Activated T-helper 2 cell treated with anti-CD3 and anti-CD28 coated beads, Interferon-gamma antibody, Interleukin-2, Interleukin-4, amounts not matched to agents 10 μg/mL and 5 μg/mL and 100 μg/mL, durations not matched to agents 14 hours and 24 hours and 36 hours (primary cell): ENCODE results near the gene RNF13. TPM values are rescaled to one million over a fixed set of nuclear protein-coding genes. Genes with fewer than 3 reads are reported as not detected.

ENCODE experiments used
- DNase-seq: peaks from one replicate; pipeline ENCODE4 v3.0.0; 2021; ENCODE audit warnings: low spot score
- H3K27ac Mint-ChIP-seq: one replicate; pipeline ENCODE4 v1.8.0; 2021; ENCODE audit warnings: mixed read lengths
- H3K27me3 Mint-ChIP-seq: one replicate; pipeline ENCODE4 v1.8.0; 2021; ENCODE audit warnings: low read depth, mixed read lengths
- H3K36me3 Mint-ChIP-seq: one replicate; pipeline ENCODE4 v1.8.0; 2021; ENCODE audit warnings: low read depth, mixed read lengths
- H3K4me1 Mint-ChIP-seq: one replicate; pipeline ENCODE4 v1.8.0; 2021; ENCODE audit warnings: low read depth, mixed read lengths
- H3K4me3 Mint-ChIP-seq: one replicate; pipeline ENCODE4 v1.8.0; 2021; ENCODE audit warnings: low read depth, mild to moderate bottlenecking, moderate library complexity, mixed read lengths
- H3K9me3 Mint-ChIP-seq: one replicate; pipeline ENCODE4 v1.8.0; 2021; ENCODE audit warnings: mixed read lengths
- intact Hi-C: fragments of 100-400 bp; cut with micrococcal nuclease; formaldehyde crosslinking; loops from one replicate; pipeline ENCODE4 v1.15.1; 2023
- total RNA-seq: library from RNA; stranded (reverse); gene quantifications from 2 replicates; pipeline ENCODE4 v1.2.3, GENCODE V29; 2022

Gene RNF13
- total RNA-seq, 1 donor from 2014 or later, result 33.5 TPM

DNA sequence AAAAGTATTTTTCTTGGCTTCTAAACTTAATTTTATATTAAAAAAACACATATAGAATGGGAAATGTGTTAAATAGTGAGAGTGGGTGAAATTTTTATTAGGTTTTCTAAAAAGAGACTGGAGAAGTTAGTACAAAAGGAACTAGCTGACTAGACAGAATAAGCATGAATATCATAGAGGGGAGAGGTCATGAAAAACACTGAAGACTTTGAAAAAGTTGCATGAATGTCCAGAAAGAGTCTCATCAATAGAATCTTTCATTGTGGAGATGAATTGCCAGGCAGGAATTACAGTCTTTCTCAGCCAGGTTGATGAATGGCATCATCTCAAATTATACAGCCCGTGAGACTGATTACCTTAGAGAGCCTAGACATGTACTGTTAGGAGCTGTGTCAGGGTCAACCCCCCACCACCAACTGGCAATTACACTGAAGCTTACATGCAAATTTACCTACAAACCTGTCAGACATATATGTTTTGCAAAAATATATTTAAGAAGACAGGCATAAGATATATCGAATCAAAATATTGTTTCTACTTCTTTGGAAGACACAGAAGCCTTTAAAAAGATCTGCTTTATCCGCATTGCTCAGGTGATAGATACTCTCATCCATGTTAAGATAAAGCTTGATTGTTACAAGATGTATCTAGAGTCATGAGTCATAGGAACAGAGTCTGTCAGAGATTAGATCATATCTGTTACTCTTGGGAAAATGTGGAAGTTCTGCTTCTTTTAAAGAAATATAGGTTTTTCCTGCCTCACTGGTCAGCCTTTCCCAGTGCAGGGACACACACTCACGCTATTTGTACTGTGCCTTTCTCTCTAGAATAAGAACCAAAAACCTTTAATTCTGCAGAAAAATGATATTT lies 192.5 kb downstream of the RNF13 start:
- Mint-ChIP-seq H3K27me3 (no peaks in the 10 kb centered on the region), H3K36me3 (no peaks in the 10 kb centered on the region), H3K4me1 (no peaks in the 10 kb centered on the region), H3K4me3 (no peak overlapping the region), H3K27ac (no peak overlapping the region), H3K9me3 (no peaks in the 10 kb centered on the region)
- no peak for DNase-seq
- intact Hi-C loops, result no loop called here

DNA sequence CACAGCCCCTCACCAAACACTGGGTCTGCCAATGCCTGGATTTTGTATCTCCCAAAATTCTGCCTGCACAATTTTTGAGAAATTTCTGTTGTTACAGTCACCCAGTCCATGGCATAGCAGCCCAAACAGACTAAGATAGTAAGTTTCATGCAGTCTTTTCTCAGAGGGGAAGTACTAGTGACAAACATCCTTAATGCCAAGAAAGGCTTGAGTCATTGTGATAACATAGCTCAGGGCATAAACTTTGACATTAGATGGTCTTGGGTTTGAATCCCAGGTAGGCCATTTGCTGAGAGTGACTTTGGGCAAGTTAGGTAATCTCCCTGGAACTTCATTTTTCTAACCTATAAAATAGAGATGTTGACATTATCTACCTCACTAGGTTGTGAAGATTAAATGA lies 193.8 kb downstream of the RNF13 start:
- Mint-ChIP-seq H3K27ac (no peak overlapping the region), H3K4me3 (no peak overlapping the region), H3K36me3 (no peaks in the 10 kb centered on the region), H3K9me3 (no peaks in the 10 kb centered on the region), H3K4me1 (no peaks in the 10 kb centered on the region), H3K27me3 (no peaks in the 10 kb centered on the region)
- no peak for DNase-seq
- intact Hi-C loops, result no loop called here

Other genes with a start within 250 kb of the RNF13 start
- gene WWTR1, start 155.2 kb upstream of the RNF13 start, total RNA-seq, result 2.6 TPM in 2 replicates
- gene COMMD2, start 60.7 kb upstream of the RNF13 start, total RNA-seq, result 40.3 and 43.3 TPM in 2 replicates
- not detected in 2 replicates for gene ANKUB1, start 20.7 kb upstream of the RNF13 start, total RNA-seq
- 0.78 and 0.85 TPM in 2 replicates for gene PFN2, start 157.7 kb downstream of the RNF13 start, total RNA-seq